CD4-positive, alpha-beta T cell treated with Interleukin-17A for 4 hours (primary cell): ENCODE measurements around the gene VASH1.

ENCODE experiments used
- DNase-seq: peaks from one replicate; pipeline ENCODE4 v3.0.0-alpha.2; 2020; ENCODE audit warnings: mixed read lengths

Gene VASH1

DNA sequence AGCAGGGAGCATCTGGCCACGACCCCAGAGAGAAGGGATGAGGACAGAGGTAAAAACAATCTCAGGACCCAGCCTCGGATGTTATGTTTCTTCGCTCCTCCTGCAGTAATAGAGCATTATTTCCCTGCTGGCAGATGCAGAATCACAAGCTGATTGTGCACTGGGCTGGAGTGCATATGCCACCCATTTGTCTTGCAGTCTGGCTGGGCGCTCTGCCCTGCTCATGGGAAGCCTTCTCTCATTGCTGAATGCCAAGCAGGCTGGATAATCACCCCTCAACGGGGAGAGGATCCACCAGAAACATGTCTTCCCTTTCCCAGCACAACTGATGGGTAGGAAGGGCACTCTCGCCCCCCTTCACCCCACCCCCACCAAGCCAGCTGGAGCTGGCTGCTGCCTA, 8.5 kb upstream of the VASH1 start:
- no peak for DNase-seq

DNA sequence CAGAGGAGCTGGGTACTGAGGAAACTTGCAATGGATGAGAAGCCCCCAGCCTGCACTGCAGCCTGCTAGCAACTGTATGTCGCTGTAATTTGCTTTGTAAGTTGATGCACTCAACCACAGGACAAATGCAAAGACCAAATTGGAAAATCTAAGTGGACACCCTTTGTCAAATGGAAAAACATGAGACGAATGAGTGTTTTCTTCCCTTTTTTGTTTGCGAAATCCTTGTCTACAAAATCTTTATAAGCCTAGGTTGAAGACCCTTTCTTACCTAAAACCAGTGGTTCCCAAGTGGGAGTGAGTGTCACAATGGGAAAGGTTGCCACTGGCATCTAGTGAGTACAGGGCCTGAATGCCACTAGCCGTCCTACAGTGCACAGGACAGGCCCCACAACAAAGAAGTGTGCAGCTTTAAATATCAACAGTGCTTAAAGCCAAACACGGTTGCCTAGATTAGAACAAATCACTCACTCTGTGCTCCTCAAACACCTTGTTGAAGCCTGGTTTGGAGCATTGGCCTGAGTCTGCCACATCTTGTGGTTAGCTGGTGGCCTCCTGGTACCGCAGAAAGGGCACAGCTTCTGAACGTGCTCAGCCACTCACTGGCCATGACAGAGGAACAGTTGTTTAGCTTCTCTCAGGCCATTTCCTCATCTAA, 7.6 kb upstream of the VASH1 start:
- DNase-seq: no peak

DNA sequence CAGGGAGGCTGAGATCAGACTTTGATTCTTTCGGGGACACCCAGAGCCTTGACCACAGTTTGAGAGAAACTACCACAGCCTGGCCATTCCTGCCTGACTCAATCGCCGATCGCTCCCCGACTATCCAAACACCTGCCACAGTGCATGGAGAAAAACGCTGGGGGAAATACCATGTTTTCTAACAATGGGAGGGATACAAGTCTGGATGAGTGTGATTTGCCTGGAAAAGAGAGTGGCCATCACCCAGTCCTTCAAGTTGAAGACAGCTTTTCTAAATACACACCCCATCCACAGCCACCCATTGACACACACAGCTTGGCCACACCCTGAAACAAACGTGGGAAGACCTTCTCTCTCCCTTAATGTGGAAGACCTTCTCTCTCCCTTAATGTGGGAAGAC, 6.7 kb upstream of the VASH1 start:
- no peak for DNase-seq

DNA sequence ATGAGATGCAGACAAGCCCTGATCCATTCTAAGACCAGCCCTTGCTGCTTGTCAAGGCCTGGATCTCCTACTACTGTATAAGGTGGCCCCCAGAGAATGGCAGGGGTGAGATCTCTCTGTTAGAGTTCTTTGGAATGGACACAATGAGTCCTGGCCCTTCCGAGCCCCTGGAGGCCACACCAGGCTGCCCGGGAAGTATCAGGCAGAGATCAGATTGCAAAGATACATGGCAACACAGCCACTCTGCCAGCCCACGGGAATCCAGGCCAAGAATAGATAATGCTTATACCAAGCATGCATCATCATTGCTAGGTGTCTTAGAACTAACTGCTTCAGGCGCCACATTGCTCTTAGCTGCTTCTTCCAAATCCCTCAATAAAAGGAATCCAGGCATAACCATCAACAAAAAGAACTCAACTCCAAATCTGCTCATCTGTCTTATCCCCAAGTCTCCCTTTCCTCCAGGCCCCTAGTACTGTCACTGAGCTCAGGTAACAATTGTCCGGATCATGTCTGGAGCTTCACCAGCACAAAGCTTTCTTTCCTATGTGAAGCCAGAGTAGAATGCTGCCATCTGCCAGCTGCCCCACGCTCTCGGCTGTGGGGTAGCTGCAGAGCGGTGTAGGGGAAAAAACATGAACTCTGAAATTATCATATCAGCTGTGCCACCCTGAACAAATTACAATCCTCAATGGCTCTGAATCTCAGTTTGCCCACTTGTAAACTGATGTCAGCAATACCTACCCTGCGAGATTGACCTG, 5.5 kb upstream of the VASH1 start:
- DNase-seq: no peak

DNA sequence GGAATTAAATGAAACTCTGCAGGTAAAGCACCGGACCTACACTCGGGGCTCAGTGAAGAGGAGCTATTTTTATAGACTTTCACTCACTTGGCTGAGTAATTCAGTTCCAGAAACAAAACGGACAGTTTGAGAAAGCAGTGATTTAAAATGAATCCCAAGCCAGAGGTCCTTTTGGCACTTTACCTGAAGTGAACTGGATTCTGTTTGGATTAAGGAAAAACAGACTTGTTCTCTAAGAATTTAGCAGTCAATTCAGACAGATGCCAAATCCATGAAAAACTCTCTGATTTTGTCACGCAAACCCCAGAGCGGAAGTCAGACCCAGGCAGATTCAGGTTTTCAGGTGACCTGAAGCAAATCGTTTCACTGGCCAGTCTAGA, 4.9 kb upstream of the VASH1 start:
- DNase-seq: no peak

DNA sequence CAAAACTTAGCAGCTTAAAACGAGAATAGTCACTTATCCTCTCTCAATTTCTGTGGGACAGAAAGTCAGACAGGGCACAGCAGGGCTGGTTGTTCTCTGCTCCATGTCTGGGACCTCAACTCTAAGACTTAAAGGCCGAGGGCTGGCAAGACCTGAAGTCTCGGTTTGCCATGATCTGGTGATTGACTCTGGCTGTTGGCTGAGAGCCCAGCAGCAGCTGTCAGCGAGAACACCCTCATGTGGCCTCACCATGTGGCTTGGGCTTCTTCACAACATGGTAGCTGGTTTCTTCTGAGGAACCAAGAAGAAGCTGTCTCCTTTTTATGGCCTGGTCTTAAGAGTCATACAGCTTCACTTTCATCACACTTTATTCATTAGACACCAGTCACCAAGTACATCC, 1.7 kb upstream of the VASH1 start:
- DNase-seq: no peak

DNA sequence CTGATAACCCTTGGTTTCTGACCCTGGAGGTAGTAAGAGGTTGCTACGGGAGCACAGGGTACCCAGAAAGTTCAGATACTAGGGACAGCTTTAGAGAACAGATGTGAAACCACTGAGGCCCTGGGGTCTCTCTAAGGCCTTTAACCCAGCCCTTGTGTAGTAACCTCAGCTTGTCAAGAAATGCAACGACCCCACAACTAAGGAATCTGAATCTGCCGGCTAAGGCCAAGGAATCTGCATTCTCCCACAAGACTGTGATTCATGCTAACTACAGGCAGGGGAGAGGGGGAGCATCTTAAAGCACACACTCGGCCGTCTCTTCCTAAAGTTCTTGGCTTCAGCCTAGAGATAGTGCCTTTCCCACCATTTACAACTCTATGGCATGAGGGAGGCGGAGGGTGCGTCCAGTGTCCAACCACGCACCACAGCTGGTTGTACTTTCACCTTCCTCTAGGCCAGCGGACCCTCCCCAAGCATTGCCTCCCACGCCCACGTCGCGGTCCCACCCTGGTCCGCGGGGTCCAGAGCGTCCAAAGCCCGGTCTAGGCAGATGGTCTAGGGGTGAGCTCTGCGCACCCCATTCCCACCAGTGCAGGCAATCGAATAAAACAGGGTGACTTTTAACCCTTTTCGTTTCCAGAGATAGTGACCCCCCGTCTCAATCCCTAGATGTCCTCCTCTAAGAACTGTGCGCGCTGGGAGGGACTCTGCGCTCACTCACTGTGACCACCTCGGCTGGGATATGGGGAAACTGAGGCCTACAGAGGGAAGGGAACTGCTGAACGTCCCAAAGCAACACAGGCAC, 735 bp upstream of the VASH1 start:
- DNase-seq: no peak

DNA sequence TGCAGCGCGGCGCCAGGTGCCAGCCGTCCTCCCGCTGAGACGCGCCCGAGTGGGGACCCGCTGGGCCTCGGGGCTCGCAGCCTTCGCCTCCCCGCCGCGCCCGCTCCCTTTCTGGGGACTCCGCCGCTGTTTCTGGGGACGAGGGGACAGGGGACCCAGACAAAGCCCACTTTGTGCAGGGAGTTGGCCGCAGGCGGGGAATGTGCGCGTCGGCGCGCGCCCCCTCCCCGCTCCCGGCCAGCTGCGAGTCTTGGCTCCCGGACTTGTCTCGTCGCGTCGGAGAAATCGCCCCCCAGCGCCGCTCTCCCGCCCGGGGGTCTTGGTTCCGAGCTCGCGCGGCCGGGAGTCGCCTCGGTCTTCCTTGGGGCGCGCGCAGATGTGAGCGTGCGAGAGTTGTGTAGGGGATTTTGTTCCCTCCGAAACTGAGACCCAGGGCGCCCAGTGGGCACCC, 717 bp downstream of the VASH1 start:
- no peak for DNase-seq

DNA sequence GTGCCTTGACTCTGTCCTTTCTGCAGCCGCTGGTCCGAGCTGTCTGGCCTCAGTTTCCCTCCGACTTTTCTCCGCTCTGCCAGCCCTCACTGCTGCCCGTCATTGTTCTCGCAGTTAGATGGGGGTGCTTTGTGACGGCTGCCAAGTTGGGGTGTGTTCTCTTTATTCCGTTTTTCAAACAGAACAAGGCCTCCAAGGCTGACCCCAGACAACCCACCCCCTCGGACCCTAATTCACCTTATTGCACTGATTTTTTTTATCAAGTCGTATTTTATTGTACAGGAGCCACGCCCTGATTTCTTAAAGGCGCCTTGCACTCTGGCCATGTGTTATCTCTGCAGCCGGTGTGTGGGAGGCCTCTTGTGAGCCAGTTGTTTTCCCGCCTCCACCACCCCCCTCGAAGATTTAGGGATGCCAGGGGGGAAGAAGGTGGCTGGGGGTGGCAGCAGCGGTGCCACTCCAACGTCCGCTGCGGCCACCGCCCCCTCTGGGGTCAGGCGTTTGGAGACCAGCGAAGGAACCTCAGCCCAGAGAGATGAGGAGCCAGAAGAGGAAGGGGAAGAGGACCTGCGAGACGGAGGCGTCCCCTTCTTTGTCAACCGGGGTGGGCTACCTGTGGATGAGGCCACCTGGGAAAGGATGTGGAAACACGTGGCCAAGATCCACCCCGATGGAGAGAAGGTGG, 1.3 kb downstream of the VASH1 start:
- no peak for DNase-seq

DNA sequence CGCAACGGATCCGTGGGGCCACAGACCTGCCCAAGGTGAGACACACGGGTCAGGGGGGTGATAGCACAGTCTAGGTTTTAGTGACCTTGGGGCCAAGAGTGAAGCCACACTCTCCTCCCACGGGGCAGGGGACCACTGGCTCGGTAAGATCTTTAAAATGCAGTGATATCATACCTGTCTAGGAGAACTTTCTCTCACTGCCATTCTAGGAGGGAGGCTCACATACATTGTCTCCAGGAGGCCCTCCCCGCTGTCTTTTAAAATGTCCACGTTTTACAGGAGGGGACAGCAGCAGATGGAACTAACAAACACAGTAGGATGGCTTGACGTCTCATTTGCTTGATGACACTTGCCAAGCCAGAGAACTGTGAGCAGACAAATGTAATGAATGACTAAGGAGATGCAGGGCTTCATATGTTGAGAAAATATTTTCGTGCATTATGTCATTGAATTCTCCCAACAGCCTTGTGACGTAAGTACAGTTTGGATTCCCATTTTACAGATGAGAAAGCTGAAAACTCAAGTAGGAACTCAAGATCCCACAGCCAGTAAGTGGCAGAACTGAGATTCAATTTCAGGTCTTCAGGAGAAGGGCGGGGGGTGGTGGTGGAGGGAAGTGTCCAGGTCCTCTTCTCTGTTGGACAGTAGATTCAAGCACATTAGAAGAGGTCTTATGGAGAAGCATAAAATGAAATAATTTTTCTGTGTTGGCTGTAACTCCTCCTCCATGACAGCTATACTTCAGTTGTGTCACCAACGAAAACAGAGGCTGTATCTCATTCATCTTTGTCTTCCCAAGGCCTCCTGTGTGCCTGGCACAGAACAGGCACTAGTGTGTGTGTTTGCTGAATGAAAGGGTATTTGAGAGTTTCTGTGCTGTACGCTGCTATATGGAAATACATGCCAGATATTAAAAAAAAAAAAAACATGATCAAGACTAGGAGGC, 2.1 kb downstream of the VASH1 start:
- DNase-seq: no peak

DNA sequence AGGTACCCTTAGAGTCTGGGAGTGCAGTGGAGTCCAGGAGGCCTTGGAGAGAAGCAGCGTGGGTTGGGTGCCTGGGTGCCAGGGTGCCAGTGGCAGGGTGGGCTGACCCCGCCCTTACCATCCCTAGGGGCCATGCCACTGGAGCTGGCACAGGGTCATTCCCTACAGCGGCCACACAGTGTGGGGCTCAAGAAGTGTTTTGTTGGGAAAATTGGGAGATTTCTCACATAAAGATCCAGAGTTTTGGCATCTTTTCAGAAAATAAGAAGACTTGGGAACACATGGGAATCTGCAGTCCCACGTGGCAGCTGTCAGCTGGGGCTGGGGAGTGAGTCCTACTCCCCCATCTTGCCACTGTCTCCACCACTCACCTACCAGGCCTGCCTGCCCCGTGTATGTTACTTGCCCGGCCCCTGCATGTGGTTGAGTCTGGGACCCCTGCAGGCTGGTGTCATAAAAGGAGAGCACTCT, 4.2 kb downstream of the VASH1 start:
- DNase-seq: no peak

DNA sequence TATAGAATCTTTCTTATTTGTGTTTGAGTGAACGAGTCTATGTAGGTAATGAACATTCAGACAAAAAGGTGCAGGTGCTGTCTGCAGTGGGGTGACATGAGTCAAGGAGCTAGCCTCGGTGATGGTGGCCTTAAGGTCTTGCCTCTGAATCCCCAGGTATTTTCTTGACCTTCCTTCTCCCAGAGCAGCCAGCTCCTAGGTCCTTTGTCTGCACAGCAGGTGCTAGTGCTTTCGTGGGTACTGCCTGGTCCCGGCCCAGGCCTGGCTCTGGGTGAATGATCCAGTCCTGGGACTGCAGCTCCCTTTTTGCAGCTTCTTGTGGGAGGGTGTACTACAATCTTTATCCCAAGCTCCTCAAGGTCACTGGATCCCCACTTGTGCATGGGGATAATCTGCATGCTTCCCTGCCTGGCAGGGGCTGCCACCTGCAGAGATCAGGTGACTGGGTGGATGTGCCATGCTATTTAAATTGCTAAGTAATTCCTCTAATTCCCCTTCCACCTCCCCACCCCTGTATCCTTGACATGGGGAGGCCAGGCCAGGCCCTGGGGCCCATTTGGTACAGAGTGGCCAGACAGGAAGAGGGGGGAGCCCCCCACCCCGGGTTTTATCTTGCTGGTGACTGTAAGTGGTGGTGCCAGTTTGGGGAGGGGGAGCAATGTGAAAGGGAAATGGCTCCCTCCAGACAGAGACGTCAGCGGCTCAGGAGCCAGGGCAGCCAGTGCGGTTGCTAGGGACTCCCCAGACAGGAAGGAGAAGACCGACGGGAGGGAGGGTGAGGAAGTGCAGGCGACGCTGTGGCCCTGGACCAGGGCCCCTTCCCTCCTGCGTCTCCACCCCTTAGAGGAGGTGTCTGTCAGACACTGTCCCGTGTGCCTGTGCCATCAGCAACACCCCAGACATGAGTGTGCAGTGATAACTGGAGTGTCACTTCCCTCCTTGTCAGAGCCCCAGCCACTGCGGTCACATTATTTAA, 6.7 kb downstream of the VASH1 start:
- DNase-seq: peak; percentile 74

DNA sequence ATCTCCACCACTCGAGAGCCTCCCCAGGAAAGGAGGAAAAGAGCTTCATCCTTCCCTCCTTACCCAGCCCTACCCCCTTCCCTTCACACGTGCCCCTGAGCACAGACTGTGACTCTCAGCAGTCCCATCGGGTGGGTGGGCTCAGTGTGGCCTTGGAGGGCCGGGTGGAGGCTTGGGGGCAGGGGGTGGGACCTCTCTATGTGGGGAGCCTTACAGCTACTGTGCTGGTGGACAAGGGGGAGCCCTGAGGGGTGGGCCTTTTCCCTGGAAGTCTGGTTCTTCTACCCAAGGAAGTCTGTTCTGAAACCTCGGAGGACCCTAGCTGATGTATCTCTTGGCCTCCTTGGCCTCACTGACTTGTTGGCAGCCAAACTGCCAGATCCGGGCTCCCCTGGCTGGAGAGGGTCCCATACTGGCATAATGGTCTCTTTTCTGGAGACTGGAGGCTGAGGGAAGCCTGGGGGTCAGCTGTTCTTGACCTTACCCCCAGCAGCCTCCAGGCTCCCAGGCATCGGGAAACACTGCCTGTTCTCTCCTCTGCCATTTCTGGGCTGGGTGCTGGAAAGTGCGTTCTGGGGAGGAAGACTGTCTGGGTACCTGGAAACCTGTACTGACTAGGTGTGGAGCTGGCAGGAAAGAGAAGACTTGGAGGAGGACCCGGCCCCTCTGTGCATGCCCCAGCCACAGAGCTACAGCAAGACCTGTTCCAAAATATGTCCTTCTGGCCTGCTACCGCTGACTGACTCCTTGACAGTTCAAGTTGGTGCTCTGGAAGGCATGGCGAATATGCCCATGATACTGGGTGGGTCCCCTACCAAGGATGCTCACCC, 7.6 kb downstream of the VASH1 start:
- no peak for DNase-seq

DNA sequence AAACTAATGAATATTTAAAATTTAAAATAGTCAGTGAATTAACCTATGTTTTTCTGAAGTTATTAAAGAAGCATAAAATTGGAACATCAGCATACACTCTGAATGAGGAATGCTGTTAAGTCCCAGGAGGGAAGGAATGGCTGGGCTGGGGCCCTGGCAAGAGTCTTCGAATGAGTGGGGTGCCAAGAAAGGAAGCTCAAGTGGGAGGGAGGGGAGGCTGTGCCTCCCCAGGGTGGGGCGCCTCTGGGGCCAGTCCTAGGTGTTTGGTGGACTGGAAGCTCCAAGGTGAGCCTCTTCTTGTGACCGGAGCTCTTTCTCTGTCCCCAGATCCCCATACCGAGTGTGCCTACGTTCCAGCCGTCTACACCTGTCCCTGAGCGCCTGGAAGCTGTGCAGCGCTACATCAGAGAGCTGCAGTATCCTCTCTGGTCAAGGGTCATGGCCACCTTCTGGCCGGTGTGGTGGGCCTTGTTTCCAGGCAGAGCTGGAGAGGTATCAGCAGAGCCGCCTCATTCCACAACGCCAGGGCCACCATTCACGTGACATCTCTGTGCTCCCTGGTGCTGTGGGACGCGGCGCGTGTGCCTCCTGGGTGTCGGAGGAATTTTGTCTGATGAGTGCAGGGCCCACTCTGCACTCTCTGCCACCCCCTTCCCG, 8.5 kb downstream of the VASH1 start:
- DNase-seq: no peak

DNA sequence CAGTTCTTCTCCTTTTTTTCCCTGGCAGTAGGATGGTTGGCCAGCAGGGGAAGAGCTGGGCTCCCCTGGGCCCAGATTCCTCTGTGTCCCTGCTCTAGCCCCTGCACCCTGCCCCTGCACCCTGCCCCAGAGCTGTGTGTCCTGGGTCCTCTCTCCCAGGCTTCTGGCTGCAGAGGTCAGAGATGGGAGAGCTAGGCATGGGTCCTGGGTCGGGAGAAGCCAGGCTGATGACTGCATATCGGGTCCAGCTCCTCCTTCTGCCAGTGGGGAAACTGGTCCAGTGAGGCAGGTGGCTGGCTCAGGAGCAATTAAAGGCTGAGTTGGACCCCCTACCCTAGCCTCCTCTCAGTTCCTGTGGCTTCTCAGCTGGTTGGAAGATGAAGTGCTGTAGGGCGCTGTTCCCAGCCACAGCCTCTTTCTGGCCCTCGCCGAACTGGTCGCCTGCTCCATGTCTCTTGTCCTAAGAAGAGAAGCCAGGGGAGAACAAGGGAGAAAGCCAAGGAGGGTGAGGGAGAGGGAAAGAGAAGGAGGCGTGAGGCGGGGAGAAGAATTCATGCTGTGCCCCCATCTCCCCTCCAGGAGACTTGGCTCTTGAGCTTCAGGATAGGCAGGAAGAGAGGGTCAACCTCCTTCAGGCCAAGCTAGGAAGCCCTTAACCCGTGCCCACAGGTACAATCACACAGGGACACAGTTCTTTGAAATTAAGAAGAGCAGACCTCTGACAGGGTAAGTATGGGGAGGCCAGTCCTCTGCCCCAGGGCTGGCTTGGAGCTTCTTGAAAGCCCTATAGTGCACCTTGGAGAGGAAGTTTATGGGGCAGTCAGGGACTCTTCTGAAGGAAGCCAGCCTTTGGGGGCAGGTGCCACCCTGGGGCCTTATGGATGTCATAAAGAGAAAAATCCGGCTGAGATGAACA, 9.5 kb downstream of the VASH1 start:
- DNase-seq: no peak

DNA sequence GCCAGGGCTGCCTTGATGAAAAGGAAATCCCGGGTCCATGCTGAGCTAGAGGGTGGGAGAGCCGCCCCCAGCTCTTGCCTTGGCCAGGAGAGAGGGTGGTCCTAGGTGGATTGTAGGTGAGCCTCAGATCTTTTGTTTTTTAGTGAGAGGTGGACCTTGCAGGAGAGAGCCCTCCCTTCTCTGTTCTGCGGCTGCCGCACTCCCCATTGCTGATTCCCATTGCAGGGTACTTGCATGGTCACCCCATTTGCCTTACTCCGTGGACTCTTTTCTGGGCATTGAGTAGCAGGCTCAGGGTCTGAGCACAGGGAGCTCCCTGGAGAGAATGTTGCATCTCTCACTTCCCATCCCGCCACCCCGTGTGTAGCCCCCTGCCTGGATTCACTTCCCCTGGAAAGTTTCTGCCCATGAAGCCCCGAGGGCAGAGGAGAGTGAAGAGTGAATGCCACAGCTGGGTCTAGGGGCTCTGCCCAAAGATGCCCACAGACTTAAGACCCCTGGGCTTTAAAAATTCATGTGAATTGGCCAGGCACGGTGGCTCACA, 10.2 kb downstream of the VASH1 start:
- no peak for DNase-seq

DNA sequence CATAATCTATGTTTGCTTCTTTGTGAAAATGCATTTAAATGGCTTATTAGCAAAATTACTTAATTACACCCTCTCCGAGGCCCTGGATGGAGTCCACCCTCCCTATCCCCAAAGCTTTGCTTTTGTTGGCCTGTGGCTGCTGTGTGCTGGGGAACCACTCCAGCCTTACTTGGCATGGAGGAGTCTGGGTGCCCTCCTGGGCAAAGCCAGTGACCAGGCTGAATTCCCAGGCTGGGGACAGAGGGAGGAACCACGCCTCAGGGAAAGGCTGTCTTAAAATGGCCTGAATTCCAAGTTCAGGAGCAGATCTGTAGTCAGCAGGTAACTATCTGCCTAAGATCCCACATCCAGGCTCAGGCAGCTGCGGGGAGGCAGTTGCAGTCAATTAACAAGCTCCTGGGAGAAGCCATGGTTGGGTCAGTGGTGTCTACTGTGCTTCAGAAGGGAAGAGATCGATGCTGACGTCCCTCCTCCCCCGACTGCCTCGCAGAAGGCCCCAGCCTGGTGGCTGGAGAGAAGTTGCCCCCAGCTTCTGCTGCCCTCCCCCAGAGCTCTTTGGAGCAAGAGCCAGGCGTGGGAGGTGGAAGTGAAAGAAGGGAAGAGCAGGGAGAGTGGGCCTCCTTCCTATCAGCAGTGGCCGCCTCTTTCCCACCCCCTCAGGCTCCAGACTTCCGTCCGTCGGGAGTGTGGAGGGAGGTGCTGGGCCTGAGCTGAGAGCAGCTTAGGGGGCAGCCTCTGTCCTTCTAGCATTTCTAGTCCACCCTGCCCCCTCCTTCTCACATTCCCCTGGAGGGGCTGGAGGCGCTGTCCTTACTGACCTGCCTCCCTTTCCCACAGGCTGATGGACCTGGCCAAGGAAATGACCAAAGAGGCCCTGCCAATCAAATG, 11.3 kb downstream of the VASH1 start:
- DNase-seq: no peak
